ENCODE measurements around the gene ADAMTSL1. TPM values are rescaled to one million over a fixed set of nuclear protein-coding genes. Genes with fewer than 3 reads are reported as not detected.

Gene ADAMTSL1
- polyA plus RNA-seq, 2 of the 4 experiments (the other 2 are of a cell fraction): 0.03 TPM; not detected in 1

DNA sequence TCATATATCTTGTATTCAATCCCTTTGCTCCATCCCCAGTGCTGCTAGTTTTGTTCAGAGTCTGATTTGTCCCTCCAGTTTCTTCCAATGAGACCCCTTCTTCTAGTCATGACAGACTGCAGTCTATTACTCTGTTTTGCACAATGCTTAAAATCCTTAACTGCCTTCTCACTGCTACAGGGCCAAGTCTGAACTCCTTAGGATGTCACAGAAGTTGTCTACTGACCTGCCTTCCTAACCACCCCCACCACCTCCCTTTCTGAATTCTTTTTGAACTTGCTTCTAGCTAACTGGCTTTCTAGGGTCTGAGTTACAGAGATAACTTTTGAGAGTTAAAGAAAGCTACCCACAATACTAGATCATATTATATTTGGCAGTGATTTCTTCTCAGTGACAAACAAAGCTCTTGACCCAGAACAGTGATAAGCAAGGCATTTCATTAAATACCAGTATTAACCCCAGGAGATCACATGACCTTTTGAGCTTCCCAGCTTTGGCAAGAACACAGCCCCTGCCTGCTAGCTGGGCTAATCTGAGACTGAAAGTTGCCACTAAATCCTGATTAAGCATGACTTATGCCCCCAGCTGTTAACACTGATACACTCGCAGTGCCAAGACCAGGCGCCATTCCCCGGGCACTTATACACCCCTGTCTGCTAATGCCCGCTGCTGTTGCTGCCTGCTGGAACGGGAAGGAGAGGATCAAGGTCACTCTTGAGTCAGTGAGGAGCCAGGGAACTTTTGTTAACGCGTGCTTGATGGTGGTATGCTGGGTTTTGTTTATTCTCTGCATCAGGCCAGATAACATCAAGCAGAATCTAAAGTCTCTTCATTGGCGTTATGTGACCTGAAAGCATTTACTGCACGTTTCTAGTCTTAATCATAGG is 36.4 kb upstream of the ADAMTSL1 start:
- FAIRE-seq (no peak), DNase-seq (ENCODE audit: low read depth in 1 of 2, low spot score in 1 of 2) (no peak), ATAC-seq (no peak)
- POLR2A ChIA-PET: no interaction called here
- H3K4me3 ChIP-seq: no peak overlapping the region
- H3K4me1 ChIP-seq: no peaks in the 10 kb centered on the region
- H3K27ac ChIP-seq: no peak overlapping the region
- H3K9me3 ChIP-seq: no peaks in the 10 kb centered on the region
- TF ChIP-seq NR3C1 (IDR thresholded peaks at IDR 0.05) (no peak), FOXS1 (CRISPR knock-in tag; IDR thresholded peaks at IDR 0.05) (no peak), TP53 (CRISPR knock-in tag; IDR thresholded peaks at IDR 0.05) (no peak), ZSCAN20 (CRISPR knock-in tag; IDR thresholded peaks at IDR 0.05) (no peak)
- no peak overlapping the region for H3K4me2 ChIP-seq
- WGBS (ENCODE audit: missing lambda C conversion rate): 46% methylated on average over 9 of the region's 9 CpGs
- CTCF ChIA-PET: interaction anchor here (0.8 to 2.6 kb wide), 5 partner anchors 10 to 182 kb away, joined by 3 to 21 read pairs (median 4); no protein-coding TSS in a partner anchor

DNA sequence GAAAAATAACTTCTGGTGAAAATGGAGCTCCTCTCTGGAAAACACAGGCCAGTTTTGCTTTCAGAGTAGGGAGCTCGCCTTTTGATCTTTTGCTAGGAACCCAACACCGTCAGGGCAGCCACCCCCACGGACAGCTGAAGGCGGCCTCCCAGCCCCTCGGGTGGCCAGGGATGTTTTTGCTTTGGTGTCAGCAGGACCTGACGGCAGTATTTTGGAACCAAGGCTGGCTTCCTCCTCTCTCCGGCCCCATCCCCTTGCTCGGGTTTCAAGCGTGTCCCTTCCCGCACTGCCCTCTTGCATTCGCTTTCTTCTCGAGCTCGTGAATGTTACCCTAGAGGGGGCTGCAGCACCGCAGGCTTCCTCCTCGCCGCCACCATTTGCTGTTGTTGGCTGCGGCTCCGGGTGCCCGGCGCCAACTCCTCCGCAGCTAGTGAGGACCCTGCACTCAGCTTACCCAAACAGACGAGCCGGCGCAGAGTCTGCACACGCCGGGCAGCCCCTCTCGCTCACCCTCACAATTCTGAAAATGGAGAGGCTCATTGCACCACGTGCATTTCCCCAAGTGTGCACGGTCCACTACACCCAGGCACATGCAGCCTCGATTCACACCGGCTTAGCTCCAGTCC is 35.5 kb upstream of the ADAMTSL1 start:
- 34% methylated on average over 31 of the region's 31 CpGs for WGBS (ENCODE audit: missing lambda C conversion rate)
- Histone ChIP-seq H3K9me3 (no peaks in the 10 kb centered on the region), H3K4me1 (no peaks in the 10 kb centered on the region), H3K27ac (no peak overlapping the region), H3K4me3 (no peak overlapping the region), H3K4me2 (peak overlapping the region; percentile 36; the same call in 1 of the 3 replicates)
- no peak for TF ChIP-seq SREBF2 (IDR thresholded peaks at IDR 0.05)
- no peak for DNase-seq (ENCODE audit: low read depth in 1 of 2, low spot score in 1 of 2)
- POLR2A ChIA-PET: no interaction called here
- ATAC-seq: no peak; a peak in 1 of 6 replicates
- no peak for FAIRE-seq
- CTCF ChIA-PET: interaction anchor here (0.6 to 2.6 kb wide), 7 partner anchors 9 to 222 kb away, joined by 3 to 21 read pairs (median 3); no protein-coding TSS in a partner anchor

DNA sequence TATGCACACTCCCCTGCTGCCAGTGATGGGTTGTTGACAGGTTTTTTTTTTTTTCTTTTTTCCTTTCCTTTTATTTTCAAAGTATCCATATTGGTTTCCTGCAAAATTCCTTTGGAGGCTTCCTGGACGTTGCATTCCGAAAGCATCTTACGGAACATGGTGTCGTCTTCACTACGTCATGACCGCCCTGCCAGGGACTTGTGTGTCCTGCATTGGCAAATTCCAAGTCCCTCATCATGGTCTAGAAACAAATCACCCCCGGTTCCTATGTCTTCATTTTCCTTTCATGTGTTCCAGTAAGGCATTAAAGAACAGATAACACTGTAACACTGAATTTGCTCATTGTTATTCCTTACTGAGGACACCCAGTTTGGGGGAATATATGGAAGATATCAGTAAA is 35.0 kb upstream of the ADAMTSL1 start:
- FAIRE-seq: no peak

More for the DNA sequence above, 35.0 kb upstream of the ADAMTSL1 start:
- Histone ChIP-seq H3K4me3 (no peak overlapping the region), H3K9me3 (no peaks in the 10 kb centered on the region), H3K27ac (no peak overlapping the region), H3K4me1 (no peaks in the 10 kb centered on the region), H3K4me2 (peak overlapping the region; percentile 36; the same call in 1 of the 3 replicates)
- CTCF ChIA-PET: interaction anchor here (0.8 to 2.6 kb wide), 5 partner anchors 9 to 222 kb away, joined by 3 to 21 read pairs (median 3); no protein-coding TSS in a partner anchor
- ATAC-seq (no peak), DNase-seq (ENCODE audit: low read depth in 1 of 2, low spot score in 1 of 2) (no peak)
- no peak for TF ChIP-seq POLR2AphosphoS2 (conservative IDR thresholded peaks at IDR 0.05; ENCODE audit: low read length)
- TF ChIP-seq RARB (CRISPR knock-in tag; IDR thresholded peaks at IDR 0.05): no peak
- TF ChIP-seq EHF (CRISPR knock-in tag; IDR thresholded peaks at IDR 0.05): no peak
- TF ChIP-seq KDM1A (IDR thresholded peaks at IDR 0.05; ENCODE audit: low read depth): no peak
- TF ChIP-seq, protein P1, sequence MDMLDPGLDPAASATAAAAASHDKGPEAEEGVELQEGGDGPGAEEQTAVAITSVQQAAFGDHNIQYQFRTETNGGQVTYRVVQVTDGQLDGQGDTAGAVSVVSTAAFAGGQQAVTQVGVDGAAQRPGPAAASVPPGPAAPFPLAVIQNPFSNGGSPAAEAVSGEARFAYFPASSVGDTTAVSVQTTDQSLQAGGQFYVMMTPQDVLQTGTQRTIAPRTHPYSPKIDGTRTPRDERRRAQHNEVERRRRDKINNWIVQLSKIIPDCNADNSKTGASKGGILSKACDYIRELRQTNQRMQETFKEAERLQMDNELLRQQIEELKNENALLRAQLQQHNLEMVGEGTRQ (IDR thresholded peaks at IDR 0.05): no peak
- TF ChIP-seq, protein P2, sequence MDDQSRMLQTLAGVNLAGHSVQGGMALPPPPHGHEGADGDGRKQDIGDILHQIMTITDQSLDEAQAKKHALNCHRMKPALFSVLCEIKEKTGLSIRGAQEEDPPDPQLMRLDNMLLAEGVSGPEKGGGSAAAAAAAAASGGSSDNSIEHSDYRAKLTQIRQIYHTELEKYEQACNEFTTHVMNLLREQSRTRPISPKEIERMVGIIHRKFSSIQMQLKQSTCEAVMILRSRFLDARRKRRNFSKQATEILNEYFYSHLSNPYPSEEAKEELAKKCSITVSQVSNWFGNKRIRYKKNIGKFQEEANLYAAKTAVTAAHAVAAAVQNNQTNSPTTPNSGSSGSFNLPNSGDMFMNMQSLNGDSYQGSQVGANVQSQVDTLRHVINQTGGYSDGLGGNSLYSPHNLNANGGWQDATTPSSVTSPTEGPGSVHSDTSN (IDR thresholded peaks at IDR 0.05): no peak
- no peak for TF ChIP-seq GATA3 (IDR thresholded peaks at IDR 0.05; ENCODE audit: borderline replicate concordance)
- TF ChIP-seq TFCP2L1 (CRISPR knock-in tag; IDR thresholded peaks at IDR 0.05): no peak
- TF ChIP-seq, protein P3, sequence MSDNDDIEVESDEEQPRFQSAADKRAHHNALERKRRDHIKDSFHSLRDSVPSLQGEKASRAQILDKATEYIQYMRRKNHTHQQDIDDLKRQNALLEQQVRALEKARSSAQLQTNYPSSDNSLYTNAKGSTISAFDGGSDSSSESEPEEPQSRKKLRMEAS (IDR thresholded peaks at IDR 0.05): no peak
- TF ChIP-seq, protein P4, sequence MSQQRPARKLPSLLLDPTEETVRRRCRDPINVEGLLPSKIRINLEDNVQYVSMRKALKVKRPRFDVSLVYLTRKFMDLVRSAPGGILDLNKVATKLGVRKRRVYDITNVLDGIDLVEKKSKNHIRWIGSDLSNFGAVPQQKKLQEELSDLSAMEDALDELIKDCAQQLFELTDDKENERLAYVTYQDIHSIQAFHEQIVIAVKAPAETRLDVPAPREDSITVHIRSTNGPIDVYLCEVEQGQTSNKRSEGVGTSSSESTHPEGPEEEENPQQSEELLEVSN (IDR thresholded peaks at IDR 0.05; ENCODE audit: borderline replicate concordance, low read depth): no peak
- TF ChIP-seq HOXA7 (CRISPR knock-in tag; IDR thresholded peaks at IDR 0.05): no peak
- no peak for TF ChIP-seq NPAS2 (CRISPR knock-in tag; IDR thresholded peaks at IDR 0.05; ENCODE audit: borderline replicate concordance)
- no peak for TF ChIP-seq RFX5 (IDR thresholded peaks at IDR 0.05)
- no peak for TF ChIP-seq CBX8 (IDR thresholded peaks at IDR 0.05)
- no peak for TF ChIP-seq NR3C1 (IDR thresholded peaks at IDR 0.05)
- TF ChIP-seq CBX2 (IDR thresholded peaks at IDR 0.05; ENCODE audit: borderline replicate concordance, low read depth): no peak
- TF ChIP-seq FOSL2 (IDR thresholded peaks at IDR 0.05): no peak
- TF ChIP-seq FOSL2 (CRISPR knock-in tag; IDR thresholded peaks at IDR 0.05): no peak
- no peak for TF ChIP-seq EHMT2 (IDR thresholded peaks at IDR 0.05; ENCODE audit: low read depth)
- 50% methylated on average over 7 of the region's 7 CpGs for WGBS (ENCODE audit: missing lambda C conversion rate)
- POLR2A ChIA-PET: no interaction called here
